ENCODE measurements around the gene KRTAP6-3.

GRCh38 chr21:30563072-30563471, 29.2 kb upstream of the KRTAP6-3 start:
- no peak for TF ChIP-seq CTCF (IDR thresholded peaks at IDR 0.05)
- TF ChIP-seq POLR2A (IDR thresholded peaks at IDR 0.05) = no peak
